ENCODE results near the gene WHRN.

WHRN gene

DNA sequence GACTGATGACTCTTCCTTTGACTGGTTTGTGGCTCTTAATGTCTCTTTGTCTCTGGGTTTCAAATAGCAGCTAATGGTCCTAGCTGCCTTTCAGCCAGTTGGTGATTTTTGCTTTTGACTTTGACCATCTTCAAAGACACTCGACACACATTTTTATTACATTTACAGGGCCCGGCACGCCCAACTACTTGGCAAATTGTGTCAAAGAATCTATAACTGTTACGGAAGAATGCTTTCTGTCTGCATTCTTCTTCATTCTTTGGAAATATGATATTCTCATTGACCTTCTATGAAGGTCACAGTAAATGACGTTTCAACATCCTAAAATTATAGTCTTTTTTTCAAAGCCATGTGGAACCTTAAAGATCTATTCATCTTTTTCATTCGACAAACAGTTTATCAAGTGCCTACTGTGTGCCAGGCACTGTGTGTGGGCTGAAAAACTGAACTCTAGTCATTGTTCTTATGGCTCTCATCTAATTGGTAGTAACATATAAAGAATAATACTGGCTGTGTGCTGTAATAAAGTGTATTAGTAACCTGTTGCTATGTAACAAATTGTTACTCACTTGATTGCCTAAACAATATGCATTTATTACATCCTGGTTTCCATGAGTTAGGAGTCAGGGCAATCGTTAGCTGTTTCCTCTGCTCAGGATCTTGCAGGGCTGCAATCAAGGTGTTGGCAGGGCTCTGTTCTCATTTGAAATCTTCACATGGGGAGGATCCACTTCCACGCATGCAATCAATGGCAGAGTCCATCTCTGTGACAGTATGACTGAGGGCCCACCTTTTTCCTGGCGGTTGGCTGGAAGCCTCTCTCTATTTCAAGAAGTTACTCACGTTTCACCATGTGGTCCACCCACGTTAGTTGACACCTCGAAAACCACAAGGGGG, 7.0 kb upstream of the WHRN start:
- no peak overlapping the region for H3K27ac Mint-ChIP-seq
- H3K36me3 Mint-ChIP-seq (ENCODE audit: low read depth): no peaks in the 10 kb centered on the region
- TF ChIP-seq, protein P1, sequence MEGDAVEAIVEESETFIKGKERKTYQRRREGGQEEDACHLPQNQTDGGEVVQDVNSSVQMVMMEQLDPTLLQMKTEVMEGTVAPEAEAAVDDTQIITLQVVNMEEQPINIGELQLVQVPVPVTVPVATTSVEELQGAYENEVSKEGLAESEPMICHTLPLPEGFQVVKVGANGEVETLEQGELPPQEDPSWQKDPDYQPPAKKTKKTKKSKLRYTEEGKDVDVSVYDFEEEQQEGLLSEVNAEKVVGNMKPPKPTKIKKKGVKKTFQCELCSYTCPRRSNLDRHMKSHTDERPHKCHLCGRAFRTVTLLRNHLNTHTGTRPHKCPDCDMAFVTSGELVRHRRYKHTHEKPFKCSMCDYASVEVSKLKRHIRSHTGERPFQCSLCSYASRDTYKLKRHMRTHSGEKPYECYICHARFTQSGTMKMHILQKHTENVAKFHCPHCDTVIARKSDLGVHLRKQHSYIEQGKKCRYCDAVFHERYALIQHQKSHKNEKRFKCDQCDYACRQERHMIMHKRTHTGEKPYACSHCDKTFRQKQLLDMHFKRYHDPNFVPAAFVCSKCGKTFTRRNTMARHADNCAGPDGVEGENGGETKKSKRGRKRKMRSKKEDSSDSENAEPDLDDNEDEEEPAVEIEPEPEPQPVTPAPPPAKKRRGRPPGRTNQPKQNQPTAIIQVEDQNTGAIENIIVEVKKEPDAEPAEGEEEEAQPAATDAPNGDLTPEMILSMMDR (IDR thresholded peaks at IDR 0.05): no peak
- DNase-seq: no peak
- peaks cover 19% of the 10 kb centered on the region for H3K4me1 Mint-ChIP-seq
- H3K4me3 Mint-ChIP-seq: no peak overlapping the region
- H3K27me3 Mint-ChIP-seq (ENCODE audit: low read depth, poor library complexity): peaks cover 67% of the 10 kb centered on the region
- no peaks in the 10 kb centered on the region for H3K9me3 Mint-ChIP-seq

DNA sequence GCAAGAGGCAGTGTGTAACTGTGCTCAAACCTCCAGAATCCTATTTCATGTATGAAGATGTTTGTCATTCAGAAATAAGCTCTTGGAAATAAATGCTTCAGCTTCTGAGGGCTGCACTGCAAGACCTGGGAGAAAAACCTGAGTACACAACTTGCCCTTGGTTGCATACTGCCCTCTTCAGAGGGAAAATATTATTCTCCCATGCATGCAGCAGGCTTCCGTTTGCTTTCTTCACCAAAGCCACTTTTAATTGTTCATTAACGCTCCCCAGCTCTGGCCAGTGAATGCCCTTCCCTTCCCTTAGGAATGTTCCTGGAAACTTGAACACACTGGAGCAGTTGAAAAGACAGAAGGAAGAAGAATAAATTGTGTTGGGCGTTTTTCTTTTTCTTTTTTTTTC, 2.5 kb upstream of the WHRN start:
- H3K4me3 Mint-ChIP-seq: no peak overlapping the region
- peaks cover 70% of the 10 kb centered on the region for H3K27me3 Mint-ChIP-seq (ENCODE audit: low read depth, poor library complexity)

DNA sequence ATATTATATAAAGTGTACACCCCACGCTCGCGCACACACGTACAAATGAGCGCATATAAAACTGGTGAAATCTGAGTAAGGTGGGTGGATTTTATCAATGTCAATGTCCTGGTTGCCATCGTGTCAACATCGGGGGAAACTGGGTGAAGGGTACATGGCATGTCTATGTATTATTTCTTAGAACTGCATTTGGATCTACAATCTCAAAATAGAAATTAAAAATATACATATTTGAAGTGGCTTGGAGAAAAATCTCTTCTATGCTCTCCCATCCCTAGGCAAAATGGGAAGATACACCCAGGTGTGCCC, 763 bp upstream of the WHRN start:
- Mint-ChIP-seq H3K27ac (no peak overlapping the region), H3K9me3 (peaks cover 7% of the 10 kb centered on the region), H3K36me3 (ENCODE audit: low read depth) (no peaks in the 10 kb centered on the region), H3K27me3 (ENCODE audit: low read depth, poor library complexity) (peaks cover 54% of the 10 kb centered on the region), H3K4me3 (peak overlapping the region; percentile 88), H3K4me1 (peaks cover 32% of the 10 kb centered on the region)
- TF ChIP-seq, protein P1 (IDR thresholded peaks at IDR 0.05): no peak
- no peak for DNase-seq

More for the DNA sequence above, 2.5 kb upstream of the WHRN start:
- Mint-ChIP-seq H3K36me3 (ENCODE audit: low read depth) (no peaks in the 10 kb centered on the region), H3K27ac (no peak overlapping the region), H3K4me1 (peaks cover 29% of the 10 kb centered on the region), H3K9me3 (peaks cover 7% of the 10 kb centered on the region)
- DNase-seq: no peak
- TF ChIP-seq, protein P1 (IDR thresholded peaks at IDR 0.05): no peak

DNA sequence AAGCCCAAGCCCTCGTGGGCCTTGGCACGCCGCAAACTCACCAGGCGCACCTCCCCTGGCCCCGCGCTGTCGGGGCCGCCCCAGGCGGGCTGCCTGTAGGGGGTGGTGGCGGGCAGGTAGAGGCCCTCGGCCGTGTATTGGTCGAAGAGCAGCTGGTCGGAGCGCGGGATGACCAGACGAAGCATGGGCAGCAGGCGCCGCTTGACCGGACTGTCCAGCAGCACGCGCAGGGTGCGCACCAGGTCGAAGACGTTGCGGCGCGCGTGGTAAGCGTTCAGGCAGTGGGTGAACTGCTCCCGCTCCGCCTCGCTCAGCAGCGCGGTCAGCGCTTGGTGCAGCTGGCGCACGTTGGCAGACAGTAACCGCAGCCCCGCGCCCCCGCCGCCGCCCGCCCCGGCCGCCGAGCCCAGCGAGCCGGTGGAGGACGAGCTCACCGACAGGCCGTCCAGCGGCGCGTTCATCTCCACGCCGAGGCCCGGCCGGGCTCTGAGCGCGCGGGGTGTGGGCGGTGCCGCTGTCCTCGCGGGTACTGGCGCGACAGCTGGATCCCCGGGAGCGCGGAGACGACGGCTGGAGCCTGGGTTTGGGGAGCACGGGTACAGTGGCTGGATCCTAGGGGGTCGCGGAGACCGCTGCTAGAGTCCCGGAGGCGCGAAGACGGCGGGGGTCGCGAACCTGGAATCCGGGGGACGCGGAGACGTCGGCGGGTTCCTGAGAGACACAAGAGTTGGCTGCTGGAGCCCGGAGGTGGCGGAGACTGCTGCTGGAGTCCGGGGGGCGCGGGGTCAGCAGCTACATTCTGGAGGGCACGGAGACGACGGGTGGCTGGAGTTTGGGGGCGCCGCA, 709 bp downstream of the WHRN start:
- TF ChIP-seq, protein P1 (IDR thresholded peaks at IDR 0.05): peak; percentile 42
- Mint-ChIP-seq H3K9me3 (peaks cover 7% of the 10 kb centered on the region), H3K4me3 (peak overlapping the region; percentile 87), H3K27me3 (ENCODE audit: low read depth, poor library complexity) (peaks cover 44% of the 10 kb centered on the region), H3K36me3 (ENCODE audit: low read depth) (no peaks in the 10 kb centered on the region), H3K4me1 (peaks cover 42% of the 10 kb centered on the region), H3K27ac (no peak overlapping the region)
- peak; percentile 70 for DNase-seq

DNA sequence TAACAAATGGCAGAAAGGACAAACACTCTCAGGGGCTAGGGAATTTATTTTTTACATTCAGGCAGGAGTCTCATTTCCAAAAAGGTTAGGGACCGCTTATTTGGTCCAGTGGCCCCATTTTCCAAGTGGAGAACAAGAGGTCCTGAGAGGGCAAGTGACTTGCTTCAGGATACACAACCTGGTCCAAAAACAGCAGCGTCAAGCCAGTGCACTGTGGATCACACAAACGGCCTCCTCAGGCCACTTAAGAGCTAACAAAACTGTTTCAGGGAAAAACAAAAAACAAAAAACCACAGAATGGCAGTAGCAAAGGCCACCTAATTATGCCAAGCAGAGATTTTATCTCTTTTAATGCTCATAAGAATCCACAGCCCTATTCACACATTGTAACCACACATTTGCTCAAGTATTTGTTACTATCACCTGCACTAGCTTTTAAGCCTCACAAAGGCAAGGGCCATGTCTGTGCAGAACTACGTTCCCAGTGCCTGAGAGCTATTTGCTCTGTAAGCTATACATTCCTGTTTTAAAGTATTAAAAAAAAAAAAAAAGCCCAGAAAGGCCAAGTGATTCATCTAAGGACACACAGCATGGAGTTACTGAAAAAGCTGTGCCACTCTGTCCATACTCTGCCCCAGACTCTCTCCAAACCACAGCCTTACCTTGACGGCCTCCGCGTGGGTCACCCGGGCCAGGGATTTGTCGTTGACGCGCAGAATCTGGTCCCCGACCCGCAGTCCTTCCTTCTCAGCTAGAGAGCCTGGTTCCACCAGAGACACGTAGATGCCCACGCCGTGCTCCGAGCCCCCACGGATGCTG, 1.5 kb downstream of the WHRN start:
- Mint-ChIP-seq H3K27me3 (ENCODE audit: low read depth, poor library complexity) (peaks cover 36% of the 10 kb centered on the region), H3K27ac (peak overlapping the region; percentile 98)
- TF ChIP-seq, protein P1 (IDR thresholded peaks at IDR 0.05): no peak

More for the DNA sequence above, 1.5 kb downstream of the WHRN start:
- peak overlapping the region; percentile 86 for H3K4me3 Mint-ChIP-seq
- H3K36me3 Mint-ChIP-seq (ENCODE audit: low read depth): no peaks in the 10 kb centered on the region
- H3K4me1 Mint-ChIP-seq: peaks cover 51% of the 10 kb centered on the region
- H3K9me3 Mint-ChIP-seq: peaks cover 7% of the 10 kb centered on the region
- DNase-seq: no peak

Measured in nephron progenitor cell (in vitro differentiated cells).